ENCODE measurements around the gene ARMS2.

GRCh38 chr10:122465401-122466040, 11.1 kb downstream of the ARMS2 start:
- TF ChIP-seq CTCF (IDR thresholded peaks at IDR 0.05; ENCODE audit: low read length) (no peak), EZH2 (IDR thresholded peaks at IDR 0.05; ENCODE audit: borderline replicate concordance, low read length) (no peak)

All from OCI-LY1 (cell line).